ENCODE data around the gene ABCB6.

The ABCB6 gene

DNA sequence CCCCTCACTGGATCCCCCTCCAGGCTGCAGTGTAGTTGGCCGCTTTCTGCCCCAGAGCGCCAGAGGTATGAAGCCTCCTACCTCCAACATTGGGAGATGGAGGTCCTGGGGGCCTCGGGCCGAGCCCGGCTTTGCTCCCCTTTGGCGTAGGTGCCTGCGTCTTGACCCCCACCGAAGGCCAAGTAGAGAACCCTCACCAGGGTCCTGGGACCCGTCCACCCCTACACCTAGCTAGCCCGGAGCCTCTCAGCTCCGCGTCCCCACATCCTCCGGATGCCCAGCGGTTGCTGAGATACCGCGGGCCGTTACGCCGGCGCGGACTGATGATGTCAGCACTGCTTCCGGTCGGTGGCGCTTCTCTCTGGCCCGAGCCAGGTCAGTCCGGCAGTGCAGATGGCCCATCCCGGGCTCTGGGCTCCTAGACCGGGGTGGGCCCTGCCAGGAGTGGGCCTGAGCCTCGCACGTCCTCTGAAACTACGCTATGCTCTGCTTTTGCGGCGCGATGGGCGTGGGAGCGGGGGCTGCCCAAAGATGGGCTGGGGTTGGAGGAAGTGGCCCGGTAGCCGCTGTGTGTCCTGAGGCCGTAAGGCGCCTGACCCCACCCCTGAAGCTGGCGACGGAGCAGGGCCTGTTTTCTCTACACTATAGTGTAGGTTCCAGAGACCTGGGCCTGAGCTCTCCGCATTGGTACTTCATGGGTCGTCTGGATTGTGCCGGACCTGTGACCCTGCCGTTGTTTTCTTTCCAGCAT is 26.6 kb upstream of the ABCB6 start, which contains the start of the genes GLB1L and STK16:
Gene GLB1L, minus strand, starts transcription at position 297 of the 751 bp plus-strand sequence. CDS start 1,871 bp downstream, outside the sequence.
Gene STK16, plus strand, starts transcription at position 332 of the 751 bp plus-strand sequence. CDS start 521 bp downstream, outside the sequence.
- DNase-seq = peak; percentile 98

DNA sequence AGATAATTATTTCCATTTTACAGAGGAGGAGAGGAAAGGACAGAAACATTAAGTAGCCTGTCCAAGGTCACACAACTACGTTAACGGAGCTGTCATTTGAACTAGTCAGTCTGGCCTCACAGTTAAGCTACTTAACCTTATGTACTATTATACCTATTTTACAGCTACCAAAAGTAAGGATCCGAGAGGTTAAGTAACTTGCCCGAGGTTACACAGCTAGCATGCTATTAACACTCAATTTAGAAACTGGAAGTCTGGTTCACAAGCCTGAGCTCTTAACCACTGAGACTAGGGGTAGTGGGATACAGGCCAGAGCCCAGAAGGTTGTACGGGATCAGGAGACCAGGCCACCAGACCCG is 26.0 kb upstream of the ABCB6 start:
- no peak for DNase-seq

- no peak for DNase-seq
These were observed 24.6 kb upstream of the ABCB6 start for GRCh38 chr2:219243291-219243761.

DNA sequence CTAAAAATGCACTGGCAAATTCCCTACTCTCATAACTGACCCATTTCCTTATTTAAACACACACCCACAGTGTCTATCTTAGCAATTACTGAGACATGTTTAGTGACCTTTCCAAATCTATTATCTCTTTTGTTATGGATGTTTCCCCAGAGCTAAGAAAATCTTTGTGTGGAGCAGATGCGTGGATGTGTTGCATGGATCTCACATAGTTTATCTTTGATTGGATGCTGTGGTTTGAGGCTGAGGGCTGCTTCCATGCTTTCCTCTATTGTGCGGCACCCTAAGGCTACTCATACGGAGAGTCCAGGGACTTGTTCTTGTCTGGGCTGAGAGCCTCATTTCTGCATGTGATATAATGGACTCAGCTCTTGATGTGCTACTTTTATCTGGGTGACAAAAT is 15.6 kb upstream of the ABCB6 start:
- no peak for DNase-seq

- DNase-seq = peak; percentile 72
These were observed 11.3 kb upstream of the ABCB6 start for GRCh38 chr2:219230059-219230540.

GRCh38 chr2:219229305-219230058 is 10.7 kb upstream of the ABCB6 start, which contains the start of the genes ANKZF1 and ATG9A:
ANKZF1 (plus strand) TSS chr2:219229806; CDS start chr2:219230258, 452 bp downstream.
ATG9A (minus strand) TSS chr2:219229636; CDS start chr2:219228024, 1,612 bp downstream.
- peak; percentile 98 for DNase-seq

GRCh38 chr2:219228911-219229304 is 10.2 kb upstream of the ABCB6 start:
- DNase-seq = no peak

DNA sequence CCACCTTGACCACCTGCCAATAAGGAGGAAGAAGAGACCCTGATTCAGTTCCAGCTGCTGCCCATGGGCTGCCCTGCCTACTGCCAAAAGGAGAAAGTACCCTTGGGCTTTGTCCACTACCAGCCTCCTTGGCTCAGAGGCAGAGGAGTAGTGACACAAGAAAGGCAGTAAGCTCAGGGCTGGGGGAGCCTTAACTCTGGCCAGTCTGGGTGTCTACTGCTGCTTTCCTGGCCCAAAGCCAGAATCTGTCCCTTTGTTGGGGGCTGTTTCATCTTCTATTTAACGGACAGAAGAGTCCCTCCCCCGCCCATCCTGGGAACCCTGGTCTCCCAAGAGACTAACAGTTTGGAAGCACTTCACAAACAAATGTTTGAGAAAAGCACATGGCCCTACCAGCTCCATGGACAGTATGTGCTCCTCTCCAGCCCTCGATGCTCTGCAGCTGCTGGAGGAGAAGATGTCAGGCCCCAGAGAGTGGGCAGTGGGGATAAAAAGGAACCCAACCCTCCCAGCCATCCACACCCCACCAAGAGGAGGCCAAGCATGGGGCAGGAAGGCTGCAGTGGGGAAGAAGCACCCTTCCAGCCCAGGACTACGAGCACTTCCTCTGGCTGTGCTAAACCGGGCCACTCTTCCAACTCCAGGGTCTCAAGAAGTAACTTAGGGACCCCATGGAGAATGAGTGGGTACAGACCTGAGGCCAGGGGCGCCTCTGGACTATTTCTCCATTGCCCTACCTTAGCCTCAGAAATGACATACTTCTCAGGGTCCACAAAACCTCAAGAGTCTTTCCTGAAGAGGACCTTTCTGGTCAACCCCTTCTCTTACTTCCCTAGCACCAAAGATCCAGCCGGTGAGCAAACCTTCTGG is 9.5 kb upstream of the ABCB6 start:
- DNase-seq = no peak

DNA sequence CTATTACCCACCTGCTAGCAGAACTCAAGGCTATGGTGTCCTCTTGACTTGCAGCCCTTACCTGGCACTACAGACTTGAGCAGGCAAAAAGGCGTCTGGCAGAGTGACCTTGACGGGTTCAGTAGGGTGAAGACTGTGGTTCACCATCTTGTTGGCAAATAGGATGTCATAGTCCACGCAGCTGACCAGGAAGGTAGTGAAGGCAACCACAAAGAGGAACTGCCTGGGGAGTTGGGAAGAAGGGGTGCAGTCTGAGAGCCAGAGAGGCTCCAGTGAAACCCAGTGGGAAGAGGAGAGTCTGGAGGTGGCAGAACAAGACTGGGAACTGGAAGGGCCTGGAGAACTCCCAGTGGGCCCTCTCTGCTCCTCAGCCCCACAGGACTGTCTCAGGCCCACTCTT is 6.6 kb upstream of the ABCB6 start:
- DNase-seq = no peak

GRCh38 chr2:219223831-219224610 is 5.3 kb upstream of the ABCB6 start:
- DNase-seq = no peak

DNA sequence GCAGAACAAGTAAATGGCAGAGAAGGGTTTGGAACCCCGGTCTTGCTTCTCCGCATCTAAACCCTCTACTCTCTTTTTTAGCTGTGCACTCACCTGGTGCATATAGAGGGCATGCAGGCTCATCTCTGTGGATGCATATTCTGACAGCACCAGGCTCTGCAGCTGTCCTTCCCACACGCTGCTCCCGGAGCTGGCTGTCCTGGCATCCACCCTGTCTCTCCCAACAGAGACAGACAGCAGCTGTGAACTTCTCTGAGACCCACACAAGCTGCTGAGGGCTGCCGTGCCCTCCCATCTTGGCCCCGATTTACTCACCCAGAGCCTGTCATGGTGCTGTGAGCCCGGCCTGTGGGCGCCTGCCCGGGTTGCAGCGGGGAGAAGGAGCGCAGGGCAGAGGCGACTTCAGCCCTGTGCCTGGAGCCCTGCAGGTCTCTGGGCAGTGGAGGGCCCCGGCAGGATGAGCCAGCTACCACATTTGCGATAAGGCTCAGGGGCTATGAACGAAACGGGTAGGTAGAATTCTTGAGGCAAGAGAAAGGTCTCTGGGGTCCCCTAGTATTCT is 3.3 kb upstream of the ABCB6 start:
- DNase-seq = no peak

DNA sequence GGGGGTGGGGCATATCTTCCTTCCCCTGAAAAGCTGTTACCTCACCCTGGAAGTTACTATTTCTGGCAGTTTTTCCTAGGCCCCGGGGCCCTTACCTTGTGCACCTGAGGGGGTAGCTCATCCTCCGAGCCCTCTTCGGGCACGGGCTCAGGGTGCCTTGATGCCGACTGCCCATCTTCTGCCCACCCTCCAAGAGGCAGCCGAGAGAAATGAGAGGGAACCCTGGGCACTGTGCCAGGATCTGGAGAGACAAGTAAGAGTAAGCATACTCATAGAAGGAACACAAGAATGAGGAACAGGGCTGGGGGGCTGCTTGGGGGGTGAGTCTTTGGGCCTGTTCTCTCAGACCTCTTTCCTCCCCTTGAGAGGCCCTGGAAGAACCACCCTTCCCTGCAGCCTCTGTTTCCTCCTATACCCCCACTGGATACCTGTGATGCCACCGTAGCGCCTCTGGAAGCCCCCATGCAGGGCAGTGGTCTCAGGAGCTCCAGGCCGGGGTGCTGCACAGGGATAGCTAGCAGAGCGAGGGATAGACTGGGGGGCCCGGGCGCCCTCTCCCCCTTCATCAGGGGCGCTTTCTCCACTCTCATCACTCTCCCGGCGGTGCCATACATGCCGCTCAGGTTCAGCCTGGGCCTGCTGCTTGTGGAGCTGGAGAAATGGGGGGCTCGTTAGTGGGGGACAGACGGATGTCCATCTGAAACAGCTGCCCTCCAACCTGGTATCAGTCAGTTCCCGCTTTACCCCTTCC is 2.1 kb upstream of the ABCB6 start:
- no peak for DNase-seq

DNA sequence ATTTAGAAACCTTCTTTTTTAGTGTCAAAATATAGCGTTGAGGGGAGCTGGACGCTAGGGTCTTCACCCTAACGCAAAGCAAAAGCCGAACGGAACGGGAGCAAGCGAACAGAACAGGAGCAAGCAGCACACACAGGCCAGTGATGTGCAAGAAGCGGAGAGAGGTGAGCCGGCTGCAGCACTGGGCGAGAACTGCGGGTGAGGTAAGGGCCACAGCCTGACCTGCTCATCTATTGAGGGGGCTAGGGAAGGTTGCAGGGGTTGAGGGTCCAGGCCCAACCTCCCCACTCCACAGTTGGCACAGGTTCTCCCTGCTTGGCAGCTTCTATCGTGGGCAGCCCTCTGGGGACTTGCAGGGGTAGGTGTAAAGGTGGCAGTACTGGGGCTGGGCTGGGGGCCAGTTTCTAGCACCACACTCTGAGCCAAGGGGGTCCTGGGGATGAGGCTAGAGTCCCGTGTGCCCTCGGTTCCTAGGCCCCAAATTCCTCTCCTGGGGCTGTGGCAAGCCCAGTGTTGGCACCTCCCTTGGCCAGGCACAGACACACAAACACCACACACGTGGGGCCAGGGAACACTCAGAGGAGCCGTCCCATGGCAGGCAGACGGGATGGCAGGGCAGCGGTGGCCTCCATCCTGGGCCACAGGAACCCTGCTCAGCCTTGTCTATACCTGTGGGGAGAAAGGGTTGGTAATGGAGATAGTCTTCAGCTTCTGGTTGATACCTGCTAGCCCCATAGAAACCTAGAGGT is 1.2 kb upstream of the ABCB6 start:
- DNase-seq = no peak

GRCh38 chr2:219218217-219218731 is 484 bp downstream of the ABCB6 start:
- no peak for DNase-seq

DNA sequence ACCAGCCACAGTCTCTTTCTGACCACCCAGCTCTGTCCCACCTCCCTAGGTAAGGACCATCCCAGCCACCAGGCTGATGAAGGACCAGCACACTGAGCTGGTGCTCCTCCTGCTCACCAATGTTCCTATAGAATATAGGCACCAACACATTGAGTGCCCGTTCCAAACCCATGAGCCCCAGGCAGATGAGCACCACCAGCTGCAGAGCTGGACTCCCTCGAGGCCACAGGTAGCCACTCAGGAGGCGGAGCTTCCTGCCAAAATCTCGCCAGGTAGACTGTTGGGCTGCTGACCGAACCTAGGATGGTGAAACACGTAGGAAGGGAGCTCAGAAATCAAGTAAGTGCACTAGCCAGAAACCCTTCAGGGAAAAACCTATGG is 2.2 kb downstream of the ABCB6 start:
- no peak for DNase-seq

DNA sequence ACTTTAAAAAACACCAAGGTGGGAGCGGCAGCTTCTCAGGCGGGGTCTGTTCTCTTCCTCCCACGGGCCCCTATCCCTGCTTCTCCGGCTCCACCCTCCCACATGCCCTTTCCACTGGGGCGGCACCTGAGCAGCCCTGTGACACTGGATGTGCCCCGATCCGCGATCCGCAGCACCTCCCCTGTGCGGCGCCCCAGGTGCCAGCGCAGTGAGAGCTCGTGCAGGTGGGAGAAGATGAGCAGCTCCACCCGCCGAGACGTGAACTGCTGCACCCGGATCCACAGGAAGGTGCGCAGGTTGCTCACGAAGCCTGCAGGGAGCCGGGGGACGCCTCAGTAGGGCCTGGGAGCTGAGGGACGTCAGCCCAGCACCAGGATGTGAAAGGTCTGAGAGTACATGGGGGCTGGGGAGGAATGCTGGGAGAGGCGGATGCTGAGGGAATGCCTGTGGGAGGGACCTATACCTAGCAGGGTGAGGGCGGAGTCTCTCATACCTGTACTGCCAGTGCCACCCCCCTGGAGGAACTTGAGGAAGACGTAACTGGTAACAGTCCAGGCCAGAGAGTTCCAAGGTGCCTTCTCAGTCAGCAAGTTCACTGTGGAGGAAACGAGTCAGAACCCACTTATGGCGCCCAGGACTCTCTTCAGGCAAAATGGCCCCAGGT is 2.8 kb downstream of the ABCB6 start:
- no peak for DNase-seq

- DNase-seq = no peak
These were observed 4.0 kb downstream of the ABCB6 start for GRCh38 chr2:219214786-219215185.

GRCh38 chr2:219214141-219214540 is 4.6 kb downstream of the ABCB6 start:
- DNase-seq = no peak

DNA sequence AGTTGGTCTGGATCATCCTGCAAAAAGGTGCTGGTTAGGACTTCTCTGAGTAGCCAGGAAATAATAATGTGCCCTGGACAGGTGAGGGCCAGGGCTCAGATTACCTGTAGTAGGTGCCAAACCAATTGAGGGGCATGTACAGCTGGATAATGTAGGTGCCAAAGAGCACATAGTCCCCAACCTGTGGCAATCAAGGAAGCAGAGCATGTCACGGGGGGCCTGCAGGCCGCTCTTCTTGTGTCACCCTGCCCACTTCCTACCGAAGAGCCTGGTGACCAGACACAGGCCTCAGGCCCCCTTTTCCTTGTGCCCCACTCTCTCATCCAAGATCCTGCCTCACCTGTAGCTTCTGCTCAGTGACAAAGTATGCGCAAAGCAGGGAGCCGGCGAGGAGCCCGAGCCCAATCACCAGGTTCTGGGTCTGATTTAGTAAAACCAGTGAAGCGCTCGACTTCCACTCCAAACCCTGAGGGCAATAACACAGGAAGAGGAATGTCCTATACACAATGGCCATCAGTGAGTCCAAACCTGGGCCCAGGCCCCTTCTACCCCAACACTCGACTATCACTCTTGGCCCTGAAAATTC is 5.2 kb downstream of the ABCB6 start:
- DNase-seq = no peak

All from stimulated activated CD8-positive, alpha-beta memory T cell treated with anti-CD3 and anti-CD28 coated beads, Interleukin-4, amount 100 ng/mL, for 48 hours (primary cell).